T-helper 2 cell treated with Interferon-gamma antibody and Interleukin-4, amounts not matched to agents 5 μg/mL and 100 μg/mL, for 36 hours (primary cell): Measurements from ENCODE around the gene DDX17.
A peak's percentile ranks its signal among the peaks of the same experiment; 100 is the strongest.

Experiments
- DNase-seq: peaks from one replicate; pipeline ENCODE4 v3.0.0; 2021; ENCODE audit warnings: low spot score
- H3K27ac Mint-ChIP-seq: one replicate; pipeline ENCODE4 v1.8.0; 2021; ENCODE audit warnings: mild to moderate bottlenecking, mixed read lengths
- H3K27me3 Mint-ChIP-seq: one replicate; pipeline ENCODE4 v1.8.0; 2021; ENCODE audit warnings: low read depth, mixed read lengths
- H3K36me3 Mint-ChIP-seq: one replicate; pipeline ENCODE4 v1.8.0; 2021; ENCODE audit warnings: low read depth, mixed read lengths
- H3K4me1 Mint-ChIP-seq: one replicate; pipeline ENCODE4 v1.8.0; 2021; ENCODE audit warnings: low read depth, mixed read lengths
- H3K4me3 Mint-ChIP-seq: one replicate; pipeline ENCODE4 v1.8.0; 2022; ENCODE audit warnings: mild to moderate bottlenecking, moderate library complexity, mixed read lengths
- H3K9me3 Mint-ChIP-seq: one replicate; pipeline ENCODE4 v1.8.0; 2021; ENCODE audit warnings: mixed read lengths

Gene DDX17

DNA sequence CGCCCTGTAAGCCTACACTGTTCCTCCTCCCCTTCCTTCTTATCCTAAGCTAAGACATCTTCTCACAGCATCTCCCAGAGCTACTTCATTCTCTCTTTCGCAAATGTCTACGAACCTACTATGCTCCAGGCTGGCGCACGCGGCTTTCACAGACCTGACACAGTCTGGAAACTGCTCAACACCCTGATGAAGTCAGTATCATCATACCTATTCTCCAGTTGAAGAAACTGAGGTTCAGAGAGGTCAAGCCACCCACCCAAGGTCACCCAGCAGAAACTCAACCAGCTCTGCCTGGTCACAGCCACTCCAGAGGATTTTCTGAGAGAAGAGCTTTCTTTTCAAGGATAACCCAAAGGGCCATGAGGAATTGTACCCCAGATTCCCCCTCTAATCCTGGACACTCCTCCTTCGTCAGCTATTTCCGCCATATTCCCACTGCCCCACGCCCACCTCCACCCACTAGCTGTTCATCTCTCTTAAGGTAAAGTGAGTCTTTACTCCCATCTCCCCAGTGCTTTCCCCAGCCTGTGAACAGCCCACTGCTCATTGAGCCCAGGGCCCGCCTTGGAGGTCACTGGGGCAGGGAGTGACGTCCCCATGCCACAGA is 52.9 kb downstream of the DDX17 start:
- no peak for DNase-seq
- no peaks in the 10 kb centered on the region for H3K9me3 Mint-ChIP-seq
- no peaks in the 10 kb centered on the region for H3K36me3 Mint-ChIP-seq
- H3K27ac Mint-ChIP-seq, result no peak overlapping the region
- no peak overlapping the region for H3K4me3 Mint-ChIP-seq
- H3K4me1 Mint-ChIP-seq, result peaks cover 3% of the 10 kb centered on the region
- H3K27me3 Mint-ChIP-seq, result peaks cover 57% of the 10 kb centered on the region

DNA sequence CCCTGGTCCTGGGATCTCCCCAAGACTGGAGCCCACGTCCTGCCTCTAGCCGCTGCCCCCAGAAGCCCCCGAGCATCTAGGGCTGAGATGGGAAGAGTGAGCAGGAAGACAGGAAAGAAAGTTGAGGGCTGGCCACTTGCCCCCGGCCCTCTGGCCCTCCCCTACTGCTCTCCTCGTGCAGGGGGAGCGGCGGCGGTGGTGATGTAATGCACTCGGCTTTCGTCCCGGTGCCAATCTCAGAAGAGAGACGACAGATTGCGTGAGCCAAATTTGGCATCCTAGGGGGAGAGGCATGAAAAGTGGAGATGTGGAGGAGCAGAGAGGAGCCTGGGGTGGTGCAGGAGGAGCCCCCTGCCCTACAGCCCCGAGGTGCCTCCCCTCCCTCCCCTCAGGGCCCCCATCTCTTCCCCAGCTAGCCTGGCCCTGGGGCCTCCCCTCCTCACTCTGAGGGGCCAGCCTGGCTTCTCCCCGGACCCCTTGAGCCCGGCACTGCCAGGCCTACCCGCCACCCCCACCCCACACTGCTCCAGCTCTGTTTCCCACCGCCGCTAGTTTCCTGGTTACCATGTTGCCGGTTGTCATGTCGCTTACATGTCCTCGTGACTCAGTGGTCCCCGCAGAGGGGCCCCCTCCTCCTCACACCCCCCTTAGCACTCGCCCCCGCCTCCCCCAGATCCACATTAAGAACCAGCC is 53.6 kb downstream of the DDX17 start:
- DNase-seq, result no peak
- H3K27ac Mint-ChIP-seq, result no peak overlapping the region
- H3K4me1 Mint-ChIP-seq, result peaks cover 3% of the 10 kb centered on the region
- H3K27me3 Mint-ChIP-seq, result peaks cover 52% of the 10 kb centered on the region
- H3K9me3 Mint-ChIP-seq, result no peaks in the 10 kb centered on the region
- no peak overlapping the region for H3K4me3 Mint-ChIP-seq
- H3K36me3 Mint-ChIP-seq, result no peaks in the 10 kb centered on the region

DNA sequence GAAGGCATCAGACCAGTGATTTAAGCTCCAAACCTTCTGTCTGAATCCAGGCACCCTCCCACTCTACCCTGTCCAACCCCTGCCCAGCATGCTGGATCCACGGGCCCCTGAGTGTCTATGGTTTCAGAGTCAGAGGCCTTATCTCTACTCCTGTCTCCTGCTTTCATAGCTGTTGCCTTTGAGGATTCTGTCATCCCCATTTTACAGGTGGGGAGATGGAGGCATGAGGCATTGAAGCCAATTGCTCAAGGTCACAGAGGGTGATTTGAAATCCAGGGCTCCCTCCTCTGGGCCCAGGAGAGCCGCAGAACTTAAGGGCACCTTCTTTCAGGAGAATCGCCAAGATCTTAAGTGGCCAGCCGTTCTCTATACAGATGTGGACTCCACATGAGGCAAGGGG is 54.2 kb downstream of the DDX17 start:
- Mint-ChIP-seq H3K36me3 (no peaks in the 10 kb centered on the region), H3K27me3 (peaks cover 45% of the 10 kb centered on the region), H3K4me3 (no peak overlapping the region), H3K4me1 (peaks cover 3% of the 10 kb centered on the region), H3K27ac (no peak overlapping the region), H3K9me3 (no peaks in the 10 kb centered on the region)
- DNase-seq, result no peak

DNA sequence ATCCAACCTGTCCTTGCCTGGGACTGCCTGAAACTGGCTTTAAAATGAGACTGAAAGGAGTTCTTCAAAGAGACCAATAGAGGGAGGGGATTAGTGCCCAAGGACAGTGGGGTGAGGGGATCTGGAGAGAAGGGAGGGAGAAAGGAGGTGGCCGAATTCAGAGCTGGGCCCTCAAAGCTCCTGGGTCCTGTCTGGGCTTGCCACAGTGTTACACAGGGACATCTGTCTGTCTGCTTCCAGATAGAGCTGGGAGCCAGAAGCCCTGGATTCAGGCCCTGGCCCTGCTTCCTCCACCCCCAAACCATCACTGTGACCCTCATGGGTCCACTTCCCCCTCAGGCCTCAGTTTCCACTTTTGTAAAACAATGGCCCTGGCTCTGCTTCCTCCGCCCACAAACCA is 54.7 kb downstream of the DDX17 start:
- Mint-ChIP-seq H3K36me3 (no peaks in the 10 kb centered on the region), H3K9me3 (no peaks in the 10 kb centered on the region), H3K4me1 (peaks cover 3% of the 10 kb centered on the region), H3K4me3 (no peak overlapping the region), H3K27ac (no peak overlapping the region), H3K27me3 (peaks cover 40% of the 10 kb centered on the region)
- DNase-seq, result no peak

DNA sequence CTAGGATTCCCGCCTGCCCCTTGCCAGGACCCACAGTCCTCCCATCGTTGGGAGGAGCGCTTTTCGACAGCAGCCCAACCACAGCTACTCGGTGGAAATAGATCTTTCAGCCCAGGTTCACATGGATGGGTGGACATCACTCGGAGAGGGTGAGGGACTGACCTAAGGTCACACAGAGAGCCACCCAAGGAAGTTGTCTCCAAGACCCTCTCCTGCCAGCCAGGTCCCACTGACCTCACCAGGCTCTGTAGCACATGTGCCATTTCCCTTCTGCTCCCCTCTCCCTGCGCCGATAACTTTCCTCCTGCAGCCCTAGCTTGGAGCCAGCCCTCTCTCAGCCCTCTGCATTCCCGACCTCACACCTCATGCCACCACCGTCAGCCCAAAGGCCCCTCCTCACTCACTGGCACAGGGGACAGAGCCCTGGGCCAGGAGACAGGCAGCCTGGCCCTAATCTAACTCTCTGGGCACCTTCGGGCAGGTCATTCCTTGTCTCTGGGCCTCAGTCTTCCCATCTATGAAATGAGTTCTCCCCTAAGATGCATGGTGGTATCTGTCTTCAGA is 55.8 kb downstream of the DDX17 start:
- DNase-seq, result no peak
- H3K4me3 Mint-ChIP-seq, result no peak overlapping the region
- no peaks in the 10 kb centered on the region for H3K9me3 Mint-ChIP-seq
- no peaks in the 10 kb centered on the region for H3K36me3 Mint-ChIP-seq
- H3K4me1 Mint-ChIP-seq, result peaks cover 3% of the 10 kb centered on the region
- no peak overlapping the region for H3K27ac Mint-ChIP-seq
- H3K27me3 Mint-ChIP-seq, result peaks cover 39% of the 10 kb centered on the region

DNA sequence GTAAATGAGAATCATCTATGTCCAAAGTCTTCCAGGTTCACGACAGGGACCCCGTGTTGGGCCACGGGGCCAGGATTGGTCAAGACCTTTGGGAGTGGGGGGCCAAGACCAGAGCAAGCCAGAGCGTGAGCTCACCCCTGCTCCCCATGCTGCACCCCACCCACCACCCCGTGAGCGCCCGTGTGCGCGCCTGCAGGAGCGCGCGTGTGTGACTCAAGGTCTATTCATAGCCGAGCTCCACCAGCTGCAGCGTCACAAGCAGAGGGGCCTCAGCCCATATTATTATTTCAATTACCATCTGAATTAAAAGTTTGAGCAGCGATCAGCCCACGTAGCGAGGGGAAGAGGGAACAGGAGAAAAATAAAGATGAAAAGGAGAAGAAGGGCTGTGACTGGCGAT is 56.3 kb downstream of the DDX17 start:
- Mint-ChIP-seq H3K27me3 (peaks cover 39% of the 10 kb centered on the region), H3K4me3 (no peak overlapping the region), H3K4me1 (peaks cover 3% of the 10 kb centered on the region), H3K27ac (no peak overlapping the region), H3K9me3 (no peaks in the 10 kb centered on the region), H3K36me3 (no peaks in the 10 kb centered on the region)
- DNase-seq, result no peak

DNA sequence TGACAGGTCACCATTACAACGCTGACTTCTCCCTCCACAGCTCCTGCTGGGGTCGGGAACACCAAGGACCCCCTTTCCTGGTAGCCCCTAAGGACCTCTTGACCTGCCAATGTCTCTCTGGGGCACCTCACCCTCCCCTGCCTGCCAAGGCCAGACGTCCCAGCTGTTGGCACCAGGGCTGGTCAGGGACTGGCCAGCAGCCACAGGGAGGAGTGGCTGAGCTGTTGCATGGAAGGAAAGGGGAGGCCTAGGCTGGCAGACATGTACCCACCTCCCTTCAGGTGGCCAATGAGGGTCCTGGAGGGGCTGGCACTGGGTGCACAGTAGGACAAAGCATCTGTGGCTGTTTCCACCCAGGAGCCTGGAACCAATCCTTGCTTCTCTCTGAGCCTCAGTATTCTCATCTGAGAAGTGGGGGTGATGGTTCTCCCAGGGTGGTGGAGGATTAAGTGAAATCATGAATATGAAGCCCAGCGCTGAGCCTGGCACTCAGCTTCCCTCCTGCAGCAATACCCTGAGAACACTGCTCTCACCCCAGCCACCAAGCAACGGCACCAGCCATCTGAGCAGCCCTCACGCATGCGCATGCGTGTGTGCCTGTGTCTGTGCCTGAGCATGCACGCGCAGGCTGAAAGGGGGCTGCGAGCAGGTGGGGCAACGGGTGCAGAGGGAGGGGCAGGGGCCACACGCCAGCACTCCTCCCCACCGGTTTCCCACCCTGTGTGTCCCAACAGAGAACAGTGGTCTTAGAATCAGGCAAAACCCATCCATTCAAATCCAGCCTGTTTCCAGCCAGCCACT is 57.0 kb downstream of the DDX17 start:
- H3K27ac Mint-ChIP-seq, result no peak overlapping the region
- DNase-seq, result no peak
- H3K27me3 Mint-ChIP-seq, result peaks cover 34% of the 10 kb centered on the region
- H3K4me3 Mint-ChIP-seq, result no peak overlapping the region
- H3K4me1 Mint-ChIP-seq, result no peaks in the 10 kb centered on the region
- no peaks in the 10 kb centered on the region for H3K9me3 Mint-ChIP-seq
- no peaks in the 10 kb centered on the region for H3K36me3 Mint-ChIP-seq

DNA sequence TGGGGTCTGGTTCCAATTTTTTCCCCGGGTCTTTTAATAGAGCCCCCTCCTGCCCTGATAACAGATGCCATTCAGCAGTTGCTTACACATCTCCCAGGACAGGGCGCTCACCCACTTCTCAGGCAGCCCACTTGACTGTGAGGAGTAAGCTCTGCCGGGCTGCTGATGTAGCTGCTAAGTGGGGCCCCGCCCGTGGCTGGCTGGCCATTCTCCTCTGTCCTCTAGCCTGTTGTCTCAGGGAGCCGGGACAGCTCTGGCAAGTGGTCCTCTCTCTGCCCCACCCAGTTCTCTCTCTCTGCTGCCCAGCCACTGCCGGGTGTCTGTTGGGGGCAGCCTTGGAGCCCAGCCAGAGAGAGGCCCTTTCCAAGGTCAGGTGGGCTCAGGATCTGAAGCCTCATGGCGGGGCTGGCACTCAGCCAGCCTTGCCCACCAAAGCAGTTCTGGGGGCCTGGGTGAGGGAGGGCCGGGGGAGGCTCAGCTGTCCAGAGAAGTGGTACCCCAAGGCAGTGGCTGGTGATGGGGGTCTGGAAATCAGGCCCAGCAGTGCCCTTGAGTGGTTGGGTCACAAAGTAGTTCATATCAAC is 60.0 kb downstream of the DDX17 start:
- no peak overlapping the region for H3K27ac Mint-ChIP-seq
- DNase-seq, result no peak
- H3K9me3 Mint-ChIP-seq, result no peaks in the 10 kb centered on the region
- H3K27me3 Mint-ChIP-seq, result peaks cover 18% of the 10 kb centered on the region
- H3K36me3 Mint-ChIP-seq, result no peaks in the 10 kb centered on the region
- H3K4me3 Mint-ChIP-seq, result no peak overlapping the region
- H3K4me1 Mint-ChIP-seq, result no peaks in the 10 kb centered on the region

DNA sequence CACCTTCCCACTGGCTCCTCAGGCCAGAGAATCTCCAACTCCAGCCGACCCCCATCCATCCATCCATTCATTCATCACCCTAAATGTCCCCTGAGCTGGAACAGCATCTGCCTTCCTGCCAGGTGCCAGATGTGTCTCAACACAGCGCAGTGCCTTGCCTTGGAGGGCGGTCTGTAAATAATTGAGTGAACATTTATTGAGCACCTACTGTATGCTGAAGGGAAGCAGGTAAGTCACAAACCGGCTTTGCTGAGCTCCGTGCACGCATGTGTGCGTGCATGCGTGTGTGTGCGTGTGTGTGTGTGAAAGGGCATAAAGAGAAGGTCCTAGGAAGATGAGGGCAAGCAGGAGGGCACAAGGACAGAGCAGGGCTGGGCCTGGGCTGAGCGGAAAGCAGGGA is 61.3 kb downstream of the DDX17 start:
- no peaks in the 10 kb centered on the region for H3K4me1 Mint-ChIP-seq
- no peaks in the 10 kb centered on the region for H3K9me3 Mint-ChIP-seq
- peak overlapping the region; percentile 2 for H3K27ac Mint-ChIP-seq
- no peak overlapping the region for H3K4me3 Mint-ChIP-seq
- no peak for DNase-seq
- H3K36me3 Mint-ChIP-seq, result no peaks in the 10 kb centered on the region
- peaks cover 9% of the 10 kb centered on the region for H3K27me3 Mint-ChIP-seq

DNA sequence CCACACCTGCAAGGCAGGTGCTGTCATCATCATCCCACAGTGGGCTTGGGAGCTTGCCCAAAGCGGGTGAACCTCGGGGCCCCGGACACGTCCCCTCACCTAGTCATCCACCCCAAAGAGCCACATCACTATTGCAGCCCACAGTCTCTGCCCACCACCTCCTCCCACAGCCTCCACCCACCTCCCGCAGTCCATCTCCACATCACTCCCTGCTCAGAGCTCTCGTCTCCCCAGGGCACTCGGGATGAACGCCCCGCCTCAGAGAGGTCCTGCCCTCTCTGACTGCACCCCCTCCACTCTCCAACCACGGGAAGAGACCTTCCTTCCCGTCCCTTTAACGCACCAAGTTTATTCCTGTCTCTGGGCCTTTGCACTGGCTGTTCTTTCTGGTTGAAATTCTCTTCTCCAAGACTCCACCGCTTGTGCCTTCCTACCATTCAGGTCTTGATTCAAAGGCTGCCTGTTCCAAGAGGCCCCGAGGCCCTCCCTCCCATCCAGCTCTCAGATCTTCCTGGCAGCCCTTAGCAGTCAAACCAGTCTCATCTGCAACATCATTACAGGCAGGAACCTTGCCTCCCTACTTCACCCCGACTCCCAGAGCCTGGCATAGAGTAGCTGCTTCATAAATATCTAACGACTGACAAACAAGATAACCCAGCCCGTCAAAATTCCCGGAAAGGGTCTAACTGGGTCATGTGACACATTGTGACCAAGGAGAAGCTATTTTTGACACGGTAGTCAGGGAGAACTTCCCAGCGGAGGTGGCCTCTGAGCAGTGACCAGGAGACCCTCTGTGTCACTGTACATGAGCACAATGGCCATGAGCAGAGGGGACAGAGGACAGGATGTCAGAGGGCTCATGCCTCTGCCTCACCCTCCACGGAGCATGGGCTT is 62.2 kb downstream of the DDX17 start:
- no peak for DNase-seq
- Mint-ChIP-seq H3K9me3 (no peaks in the 10 kb centered on the region), H3K27me3 (peaks cover 9% of the 10 kb centered on the region), H3K4me1 (no peaks in the 10 kb centered on the region), H3K27ac (no peak overlapping the region), H3K36me3 (no peaks in the 10 kb centered on the region), H3K4me3 (no peak overlapping the region)

DNA sequence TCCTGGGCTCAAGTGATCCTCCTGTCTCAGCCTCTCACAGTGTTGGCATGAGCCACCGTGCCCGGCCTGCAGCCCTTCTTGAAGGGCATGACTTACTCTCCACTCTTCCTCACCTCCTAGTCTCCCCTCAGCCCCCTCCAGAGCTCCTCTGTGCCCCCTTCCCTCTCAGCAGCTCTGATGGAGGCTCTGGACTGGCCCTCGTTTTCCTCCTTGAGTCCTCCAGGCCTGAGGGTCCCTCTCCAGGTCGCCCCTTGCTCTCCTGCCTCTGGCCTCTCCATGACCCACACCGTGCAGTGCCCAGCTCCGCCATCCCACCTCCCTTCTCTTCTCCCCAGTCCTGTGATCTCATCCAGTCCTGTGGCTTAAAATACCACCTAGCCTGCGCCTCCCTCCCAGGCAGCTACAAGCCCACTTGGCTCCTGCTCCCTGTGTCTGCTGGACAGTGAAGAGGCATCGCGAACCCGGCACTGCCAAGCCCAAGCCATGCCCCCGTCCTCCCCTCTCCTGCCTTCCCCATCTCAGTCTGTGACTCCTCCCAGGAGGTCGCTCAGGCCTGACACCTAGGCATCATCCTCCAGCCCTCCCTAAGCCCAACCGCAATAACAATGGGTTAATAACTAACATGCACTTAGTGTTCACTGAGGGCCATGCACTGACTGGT is 63.0 kb downstream of the DDX17 start:
- peaks cover 9% of the 10 kb centered on the region for H3K27me3 Mint-ChIP-seq
- no peaks in the 10 kb centered on the region for H3K9me3 Mint-ChIP-seq
- no peak overlapping the region for H3K27ac Mint-ChIP-seq
- H3K36me3 Mint-ChIP-seq, result no peaks in the 10 kb centered on the region
- no peak for DNase-seq
- H3K4me3 Mint-ChIP-seq, result no peak overlapping the region
- no peaks in the 10 kb centered on the region for H3K4me1 Mint-ChIP-seq

DNA sequence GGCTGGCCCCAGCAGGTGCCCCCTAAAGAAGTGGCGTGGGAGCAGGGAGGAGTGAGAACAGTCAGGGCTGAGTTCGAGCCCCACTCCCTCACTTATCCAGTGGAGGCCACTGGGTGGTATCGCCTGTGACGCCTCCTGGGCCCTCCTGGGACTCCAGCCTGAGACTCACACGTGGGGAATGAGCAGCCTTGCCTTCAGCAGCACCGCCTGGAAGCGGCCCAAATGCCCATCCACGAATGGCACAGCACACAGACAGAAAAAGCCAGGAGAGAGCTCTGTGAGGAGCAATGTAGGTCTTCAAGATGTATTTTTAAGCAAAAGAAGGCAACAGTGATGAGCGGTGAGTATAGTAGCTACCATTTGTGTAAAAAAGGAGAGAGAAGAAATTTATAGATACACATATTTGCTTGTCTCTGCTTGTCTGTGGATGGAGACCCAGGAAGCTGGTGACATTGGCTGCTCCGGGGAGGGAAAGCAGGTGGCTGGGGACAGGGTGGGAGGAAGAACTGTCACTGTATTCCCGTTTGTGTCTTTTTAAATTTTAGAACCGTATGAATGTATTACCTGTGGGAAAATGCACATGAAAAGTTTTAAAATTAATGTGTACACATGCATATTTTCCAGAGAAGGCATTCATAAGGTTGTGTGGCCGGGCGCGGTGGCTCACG is 64.4 kb downstream of the DDX17 start:
- Mint-ChIP-seq H3K4me1 (no peaks in the 10 kb centered on the region), H3K36me3 (no peaks in the 10 kb centered on the region), H3K4me3 (no peak overlapping the region), H3K9me3 (no peaks in the 10 kb centered on the region), H3K27me3 (peaks cover 9% of the 10 kb centered on the region), H3K27ac (no peak overlapping the region)
- DNase-seq, result no peak
